GM19025 (cell line): ENCODE data around the gene TH.

Experiments used
- ATAC-seq: cut with Tn5 transposase; IDR thresholded peaks from one replicate; pipeline ENCODE4 v1.9.1; 2021; ENCODE audit warnings: mild to moderate bottlenecking, low read depth, moderate library complexity; ENCODE audit not compliant: unreplicated experiment

TH gene

GRCh38 chr11:2144544-2145248, 26.9 kb downstream of the TH start:
- no peak for ATAC-seq

- ATAC-seq, result no peak
Observed at GRCh38 chr11:2143799-2144543, 27.6 kb downstream of the TH start.

GRCh38 chr11:2143477-2143798, 28.2 kb downstream of the TH start:
- ATAC-seq, result no peak

GRCh38 chr11:2142762-2143202, 28.8 kb downstream of the TH start:
- ATAC-seq, result no peak

- ATAC-seq, result no peak
Observed at GRCh38 chr11:2142300-2142759, 29.3 kb downstream of the TH start.

- ATAC-seq, result no peak
Observed at GRCh38 chr11:2140411-2141400, 30.9 kb downstream of the TH start.

- ATAC-seq, result no peak
Observed at GRCh38 chr11:2139621-2140337, 31.8 kb downstream of the TH start.

- ATAC-seq, result no peak
Observed at GRCh38 chr11:2139123-2139521, 32.5 kb downstream of the TH start, which contains the start of gene IGF2. TSS of gene IGF2 (minus strand) at chr11:2139389. CDS start at chr11:2135523, 3,866 bp downstream.

GRCh38 chr11:2138431-2139122, 33.0 kb downstream of the TH start:
- no peak for ATAC-seq

GRCh38 chr11:2138068-2138430, 33.6 kb downstream of the TH start:
- ATAC-seq, result no peak

GRCh38 chr11:2137202-2138067, 34.2 kb downstream of the TH start:
- no peak for ATAC-seq

- no peak for ATAC-seq
Observed at GRCh38 chr11:2136952-2137201, 34.7 kb downstream of the TH start.

- ATAC-seq, result no peak
Observed at GRCh38 chr11:2136209-2136951, 35.2 kb downstream of the TH start.

GRCh38 chr11:2135648-2136201, 35.9 kb downstream of the TH start:
- ATAC-seq, result no peak

- ATAC-seq, result no peak
Observed at GRCh38 chr11:2135018-2135569, 36.5 kb downstream of the TH start.

- ATAC-seq, result no peak
Observed at GRCh38 chr11:2134022-2135010, 37.3 kb downstream of the TH start.
